ENCODE results near the gene LRRC8C.
"Not testable (repeated sequence)": the region's sequence is repeated elsewhere in the genome, so short reads cannot be mapped to it uniquely, and the experiment has no call there.

LRRC8C gene

GRCh38 chr1:89698624-89699023 is 65.7 kb downstream of the LRRC8C start:
- in situ Hi-C loops (cut with MboI; ENCODE audit: low sequenced_read_pairs) = no loop called here

DNA sequence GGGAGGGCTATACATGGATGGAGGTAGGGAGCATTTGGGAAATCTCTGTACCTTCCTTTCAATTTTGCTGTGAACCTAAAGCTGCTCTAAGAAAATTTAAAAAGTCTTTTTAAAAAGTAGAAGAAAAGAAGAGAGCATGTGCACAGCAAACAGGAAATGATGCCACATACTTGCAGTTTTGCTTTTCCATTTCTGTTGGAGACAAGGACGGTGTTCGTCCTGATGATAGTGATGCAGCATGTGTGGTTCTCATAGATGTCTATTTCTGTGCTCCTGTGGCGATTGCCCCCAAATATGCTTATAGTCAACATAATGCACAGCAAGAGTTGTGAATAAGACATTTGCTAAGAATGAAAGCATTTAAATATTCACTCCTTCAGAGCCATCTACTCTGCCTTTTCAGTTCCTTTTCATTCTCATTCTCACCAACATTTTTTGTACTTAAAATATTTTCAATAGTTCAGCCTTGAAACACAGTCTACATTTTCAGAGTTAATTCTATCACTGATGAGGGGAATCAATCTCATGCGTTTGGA is 66.6 kb downstream of the LRRC8C start:
- in situ Hi-C loops (cut with MboI; ENCODE audit: low sequenced_read_pairs) = no loop called here

DNA sequence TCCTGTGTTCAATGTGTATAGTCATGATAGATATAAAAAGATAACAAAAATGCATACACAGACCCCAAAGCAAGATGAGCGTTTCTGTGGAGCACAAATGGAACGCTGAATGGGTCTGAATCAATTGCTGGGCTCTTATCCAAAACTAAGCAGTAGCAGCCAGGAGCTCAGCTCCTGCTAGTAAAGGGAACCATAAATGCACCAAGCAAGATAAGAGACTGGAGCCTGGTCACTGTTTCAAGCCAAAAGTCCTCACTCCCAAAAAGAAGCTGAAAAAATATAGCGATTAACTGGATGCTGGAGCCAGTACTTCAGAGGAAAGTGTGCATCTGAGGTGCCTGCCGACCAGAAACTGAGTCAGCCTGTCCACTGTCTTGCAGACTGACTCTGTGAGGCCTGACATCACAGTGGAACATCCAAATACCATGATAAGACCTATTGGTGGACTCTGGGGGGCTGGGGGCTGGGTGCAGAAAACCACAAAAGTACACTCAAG is 68.9 kb downstream of the LRRC8C start:
- in situ Hi-C loops (cut with MboI; ENCODE audit: low sequenced_read_pairs) = no loop called here

GRCh38 chr1:89702520-89703045 is 69.7 kb downstream of the LRRC8C start:
- in situ Hi-C loops (cut with MboI; ENCODE audit: low sequenced_read_pairs) = no loop called here

GRCh38 chr1:89703469-89703868 is 70.5 kb downstream of the LRRC8C start:
- in situ Hi-C loops (cut with MboI; ENCODE audit: low sequenced_read_pairs) = no loop called here

GRCh38 chr1:89704014-89704413 is 71.1 kb downstream of the LRRC8C start:
- in situ Hi-C loops (cut with MboI; ENCODE audit: low sequenced_read_pairs) = no loop called here

DNA sequence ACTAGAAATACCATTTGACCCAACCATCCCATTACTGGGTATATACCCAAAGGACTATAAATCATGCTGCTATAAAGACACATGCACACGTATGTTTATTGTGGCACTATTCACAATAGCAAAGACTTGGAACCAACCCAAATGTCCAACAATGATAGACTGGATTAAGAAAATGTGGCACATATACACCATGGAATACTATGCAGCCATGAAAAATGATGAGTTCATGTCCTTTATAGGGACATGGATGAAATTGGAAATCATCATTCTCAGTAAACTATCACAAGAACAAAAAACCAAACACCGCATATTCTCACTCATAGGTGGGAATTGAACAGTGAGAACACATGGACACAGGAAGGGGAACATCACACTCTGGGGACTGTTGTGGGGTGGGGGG is 72.0 kb downstream of the LRRC8C start:
- in situ Hi-C loops (cut with MboI; ENCODE audit: low sequenced_read_pairs) = not testable (repeated sequence)

DNA sequence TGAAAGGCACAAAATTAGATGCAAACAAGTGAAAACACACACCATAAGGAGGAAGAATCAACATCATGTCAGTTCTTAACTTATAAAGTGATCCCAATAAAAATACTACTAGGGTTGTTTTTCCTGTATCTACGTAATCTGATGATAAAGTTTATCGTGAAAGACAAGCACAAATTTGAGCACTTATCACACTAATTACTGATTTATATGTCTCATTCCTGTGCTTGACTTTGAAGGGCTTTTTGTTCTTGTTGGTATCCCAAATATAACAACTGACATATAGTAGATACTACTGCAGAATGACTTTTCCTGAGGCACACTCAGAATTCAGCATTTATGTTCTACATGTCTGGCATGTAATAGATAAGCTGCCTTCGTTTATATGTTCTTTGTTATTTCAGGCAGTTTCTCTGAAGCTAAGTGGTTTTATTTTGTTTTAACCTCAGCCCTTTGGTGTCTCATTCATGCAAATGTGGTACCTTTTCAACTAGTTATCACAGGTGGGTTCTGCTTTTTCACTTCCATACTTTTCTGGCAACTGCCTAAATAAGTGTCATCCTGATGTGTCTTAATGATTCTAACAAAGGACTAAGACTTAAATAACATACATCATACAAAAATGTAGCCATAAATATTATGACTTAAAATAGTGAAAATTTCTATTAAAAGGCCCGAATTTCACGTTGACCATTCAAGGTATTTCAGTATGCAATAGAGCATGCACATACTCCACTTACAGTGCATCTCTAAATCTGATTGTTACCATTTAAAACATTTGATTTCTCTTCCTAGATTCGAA is 73.2 kb downstream of the LRRC8C start:
- in situ Hi-C loops (cut with MboI; ENCODE audit: low sequenced_read_pairs) = no loop called here

DNA sequence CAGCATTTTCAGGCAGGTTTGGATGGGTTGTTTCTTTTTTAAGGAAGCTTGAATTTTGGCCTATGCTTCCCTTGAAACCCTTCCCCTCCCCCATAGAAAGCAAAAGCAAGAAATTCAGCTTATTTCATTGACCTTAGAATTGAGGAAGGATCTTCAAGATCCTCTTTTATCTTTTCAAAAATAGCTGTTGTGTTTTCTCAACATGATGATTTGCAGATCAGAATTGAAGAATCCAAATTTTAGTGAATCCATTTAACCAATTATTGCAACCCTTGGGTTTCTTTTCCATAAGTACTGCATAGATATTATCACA is 73.7 kb downstream of the LRRC8C start:
- in situ Hi-C loops (cut with MboI; ENCODE audit: low sequenced_read_pairs) = no loop called here

GRCh38 chr1:89708751-89709375 is 75.9 kb downstream of the LRRC8C start:
- in situ Hi-C loops (cut with MboI; ENCODE audit: low sequenced_read_pairs) = no loop called here

DNA sequence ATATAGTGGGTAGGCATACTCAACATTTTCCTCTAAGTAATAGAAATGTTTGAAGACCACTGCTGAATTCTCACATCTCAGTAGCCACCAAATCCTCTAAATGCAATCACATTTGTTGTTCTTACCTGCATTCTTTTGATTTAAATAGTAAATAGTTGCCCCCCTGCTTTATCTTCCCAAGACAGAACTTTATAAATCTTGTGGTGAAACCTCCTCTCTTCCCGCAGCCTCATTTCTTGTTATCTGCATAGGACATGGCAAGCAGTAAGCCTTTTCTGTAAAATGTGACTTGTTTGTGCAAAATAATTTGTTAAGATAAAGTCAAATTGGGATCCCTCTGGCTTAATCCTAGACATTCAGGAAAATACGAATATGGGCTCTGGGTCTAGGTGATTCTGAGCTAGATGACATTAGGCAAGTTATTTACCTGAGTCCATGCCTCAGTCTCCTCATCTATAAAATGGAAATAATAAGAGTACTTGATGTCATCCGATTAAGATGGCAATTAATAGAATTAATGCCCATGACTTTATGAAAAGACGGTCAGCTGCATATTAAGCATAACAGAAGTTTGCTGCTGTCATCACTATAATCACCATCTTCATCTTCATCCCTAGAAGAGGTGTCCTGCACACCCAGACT is 77.7 kb downstream of the LRRC8C start:
- in situ Hi-C loops (cut with MboI; ENCODE audit: low sequenced_read_pairs) = no loop called here

DNA sequence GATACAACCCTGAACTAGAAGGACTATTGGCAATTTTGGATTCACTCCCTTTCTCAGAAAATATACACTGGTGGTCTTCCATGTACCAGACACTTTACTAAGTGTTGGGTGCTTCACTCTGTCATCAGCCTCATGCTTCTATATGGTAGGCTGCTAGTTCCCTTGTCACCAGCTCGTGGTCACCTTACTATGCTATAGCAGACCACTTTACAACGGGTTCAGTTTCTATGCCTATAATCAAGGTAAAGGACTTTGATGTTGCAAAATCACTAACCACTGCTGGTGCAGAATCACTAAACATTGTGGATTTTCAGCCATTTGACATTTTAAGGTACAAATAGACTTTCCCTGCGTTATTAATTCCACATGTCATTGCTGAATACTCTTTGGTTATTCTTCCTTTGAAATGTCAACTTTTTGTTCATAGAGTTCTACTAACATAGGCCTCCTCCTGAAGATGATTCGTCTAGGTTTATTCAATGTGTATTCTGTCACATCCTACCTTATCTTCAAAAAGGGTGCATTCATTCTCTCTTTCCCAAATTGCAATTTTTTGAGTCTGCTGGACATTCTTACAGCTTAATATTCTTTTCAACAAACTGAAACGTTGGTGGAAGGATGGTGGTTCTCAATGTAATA is 78.3 kb downstream of the LRRC8C start:
- in situ Hi-C loops (cut with MboI; ENCODE audit: low sequenced_read_pairs) = no loop called here

DNA sequence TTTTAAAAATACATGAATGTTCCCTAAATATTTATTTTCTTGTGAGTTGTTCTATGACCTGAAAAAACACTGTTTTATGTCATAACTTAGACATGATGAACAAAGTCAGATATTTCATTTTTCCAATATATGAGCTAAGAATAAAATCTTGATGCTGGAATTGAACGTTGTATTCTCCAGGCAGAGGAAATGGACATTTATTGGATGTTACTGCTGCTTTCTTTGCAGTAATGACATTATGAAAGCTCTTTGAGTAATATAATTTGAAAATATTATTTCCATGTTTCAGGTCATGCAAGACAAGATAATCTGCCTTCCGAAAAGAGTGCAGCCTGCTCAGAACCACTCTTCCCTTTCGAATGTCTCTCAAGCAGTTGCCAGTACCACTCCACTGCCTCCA is 79.5 kb downstream of the LRRC8C start:
- in situ Hi-C loops (cut with MboI; ENCODE audit: low sequenced_read_pairs) = no loop called here

- in situ Hi-C loops (cut with MboI; ENCODE audit: low sequenced_read_pairs) = no loop called here
Measured at GRCh38 chr1:89715677-89716076, 82.8 kb downstream of the LRRC8C start.

DNA sequence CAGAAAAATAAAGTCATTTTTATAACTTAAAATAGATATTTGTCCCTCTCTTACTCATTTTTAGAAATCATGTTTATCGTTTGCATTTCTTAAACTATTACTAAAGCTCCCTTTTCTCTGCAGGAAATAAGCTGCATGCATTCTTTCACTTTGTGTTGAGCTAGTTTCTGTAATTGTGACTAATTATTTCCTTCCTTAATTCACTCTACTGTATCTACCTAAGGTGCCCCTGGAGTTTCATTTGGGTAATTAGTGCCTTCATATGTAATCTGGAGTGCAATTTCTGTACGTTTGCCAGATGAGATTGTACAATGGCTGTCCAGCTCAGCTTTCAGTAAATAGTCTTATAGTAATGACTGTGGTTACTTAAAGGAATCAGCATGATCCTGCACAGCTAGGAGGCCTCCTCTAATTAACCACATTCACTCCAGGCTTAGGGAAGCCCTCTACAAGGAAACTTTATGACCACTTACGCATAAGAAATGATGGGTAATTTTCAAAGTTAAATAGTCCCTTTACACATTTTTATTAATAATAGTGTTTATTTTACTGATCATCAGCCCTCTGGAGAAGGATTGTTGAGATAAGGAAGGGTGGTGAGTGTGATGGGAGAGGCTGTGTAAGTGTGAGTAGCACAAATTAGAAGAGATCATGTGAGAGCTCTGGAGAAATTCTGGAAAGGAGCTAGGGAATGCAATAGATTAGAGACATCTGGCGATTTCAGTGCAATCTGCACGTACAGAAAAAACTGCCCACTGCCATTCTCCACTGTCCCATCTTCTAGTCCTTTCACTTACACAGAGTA is 86.8 kb downstream of the LRRC8C start:
- in situ Hi-C loops (cut with MboI; ENCODE audit: low sequenced_read_pairs) = no loop called here

- in situ Hi-C loops (cut with MboI; ENCODE audit: low sequenced_read_pairs) = no loop called here
Measured at GRCh38 chr1:89720839-89721238, 87.9 kb downstream of the LRRC8C start.

- in situ Hi-C loops (cut with MboI; ENCODE audit: low sequenced_read_pairs) = no loop called here
Measured at GRCh38 chr1:89721351-89721750, 88.4 kb downstream of the LRRC8C start.

DNA sequence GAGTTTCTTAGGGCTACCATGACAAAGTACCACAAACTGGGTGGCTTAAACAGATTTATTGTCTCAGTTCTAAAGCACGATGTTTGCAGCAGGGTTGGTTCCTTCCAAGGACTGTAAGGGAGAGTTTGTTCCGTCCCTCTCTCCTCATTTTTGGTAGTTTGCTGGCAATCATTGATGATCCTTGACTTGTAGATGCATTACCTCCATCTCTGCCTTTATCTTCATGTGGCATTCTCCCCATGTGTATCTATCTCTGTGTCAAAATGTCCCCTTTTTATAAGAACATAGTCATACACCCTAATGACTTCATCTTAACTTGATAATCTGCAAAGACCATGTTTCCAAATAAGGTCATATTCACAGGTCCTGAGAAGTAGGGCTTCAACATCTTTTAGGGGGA is 90.2 kb downstream of the LRRC8C start:
- in situ Hi-C loops (cut with MboI; ENCODE audit: low sequenced_read_pairs) = no loop called here

- in situ Hi-C loops (cut with MboI; ENCODE audit: low sequenced_read_pairs) = no loop called here
Measured at GRCh38 chr1:89723863-89724262, 90.9 kb downstream of the LRRC8C start.

GRCh38 chr1:89724369-89725010 is 91.6 kb downstream of the LRRC8C start:
- in situ Hi-C loops (cut with MboI; ENCODE audit: low sequenced_read_pairs) = no loop called here
